Hippocampal formation (tissue), 2 donors: ENCODE measurements around the gene ARFGAP1.

Source experiments
- DNase-seq, 2 donors: peaks; one replicate each; lab custom pipeline; 2025; lab: John Stamatoyannopoulos, UW

The ARFGAP1 gene

GRCh38 chr20:63259734-63260460 lies 12.7 kb upstream of the ARFGAP1 start:
- no peak for DNase-seq

- no peak for DNase-seq
Observed at GRCh38 chr20:63260521-63260920, 12.1 kb upstream of the ARFGAP1 start.

- DNase-seq: no peak
Observed at GRCh38 chr20:63261060-63261794, 11.4 kb upstream of the ARFGAP1 start.

- no peak for DNase-seq
Observed at GRCh38 chr20:63261795-63262528, 10.7 kb upstream of the ARFGAP1 start.

GRCh38 chr20:63262836-63263235 lies 9.8 kb upstream of the ARFGAP1 start:
- DNase-seq: no peak

- no peak for DNase-seq
Observed at GRCh38 chr20:63264000-63264399, 8.6 kb upstream of the ARFGAP1 start.

- no peak for DNase-seq
Observed at GRCh38 chr20:63264519-63264918, 8.1 kb upstream of the ARFGAP1 start.

GRCh38 chr20:63265891-63266515 lies 6.6 kb upstream of the ARFGAP1 start:
- no peak for DNase-seq

- no peak for DNase-seq
Observed at GRCh38 chr20:63267691-63268090, 4.9 kb upstream of the ARFGAP1 start.

GRCh38 chr20:63268256-63268655 lies 4.4 kb upstream of the ARFGAP1 start:
- no peak for DNase-seq

- DNase-seq: no peak
Observed at GRCh38 chr20:63268671-63269439, 3.8 kb upstream of the ARFGAP1 start.

- DNase-seq: no peak
Observed at GRCh38 chr20:63269724-63270123, 2.9 kb upstream of the ARFGAP1 start.

- no peak for DNase-seq
Observed at GRCh38 chr20:63270606-63271325, 1.8 kb upstream of the ARFGAP1 start.

- no peak for DNase-seq
Observed at GRCh38 chr20:63273059-63273579, 506 bp downstream of the ARFGAP1 start.

- no peak for DNase-seq
Observed at GRCh38 chr20:63273635-63274380, 1.2 kb downstream of the ARFGAP1 start.

- DNase-seq: no peak
Observed at GRCh38 chr20:63274381-63275228, 2.0 kb downstream of the ARFGAP1 start.

GRCh38 chr20:63275825-63276224 lies 3.2 kb downstream of the ARFGAP1 start:
- DNase-seq: no peak

- DNase-seq: no peak
Observed at GRCh38 chr20:63276956-63277355, 4.3 kb downstream of the ARFGAP1 start.
